K562 (cell line): ENCODE measurements around the gene NGRN. TPM values are rescaled to one million over a fixed set of nuclear protein-coding genes. Genes with fewer than 3 reads are reported as not detected.
A peak's percentile ranks its signal among the peaks of the same experiment; 100 is the strongest.

ENCODE experiments used
- BRD4 ChIP-seq: fragments of 200-600 bp; sonication (generic); IDR thresholded peaks from 2 replicates; pipeline ENCODE4 v1.6.1; 2017; ENCODE audit warnings: inconsistent platforms
- CBFA2T2 ChIP-seq: fragments of 450-650 bp; conservative IDR thresholded peaks from 2 replicates; pipeline ENCODE4 v1.6.1; 2017; ENCODE audit warnings: mild to moderate bottlenecking
- HNRNPUL1 ChIP-seq: fragments of 200-400 bp; formaldehyde crosslinking; IDR thresholded peaks from 2 replicates; pipeline ENCODE4 v1.6.1; 2017; ENCODE audit warnings: low read length
- L3MBTL2 ChIP-seq: fragments of 450-650 bp; IDR thresholded peaks from 2 replicates; pipeline ENCODE4 v1.6.1; 2016; ENCODE audit warnings: mild to moderate bottlenecking, moderate library complexity
- MITF ChIP-seq: IDR thresholded peaks from 2 replicates; pipeline ENCODE4 v1.6.1; 2014; ENCODE audit warnings: antibody characterized with exemption
- MXD1 ChIP-seq: fragments of 250-450 bp; sonication (Bioruptor Pico); IDR thresholded peaks from 2 replicates; pipeline ENCODE4 v1.8.0; 2021; ENCODE audit warnings: borderline replicate concordance, mild to moderate bottlenecking, moderate library complexity; ENCODE audit not compliant: poor library complexity, severe bottlenecking
- NEUROD1 ChIP-seq: fragments of 150-350 bp; IDR thresholded peaks from 2 replicates; pipeline ENCODE4 v1.6.1; 2014; ENCODE audit warnings: borderline replicate concordance, low read length, low read depth; ENCODE audit not compliant: partially characterized antibody
- POLR3A ChIP-seq: IDR thresholded peaks from 2 replicates; pipeline ENCODE4 v1.6.1; 2011; ENCODE audit warnings: borderline replicate concordance, mild to moderate bottlenecking, moderate library complexity; ENCODE audit not compliant: insufficient read length, insufficient read depth; ENCODE audit errors: extremely low read depth
- RBFOX2 ChIP-seq: fragments of 200-400 bp; formaldehyde crosslinking; IDR thresholded peaks from 2 replicates; pipeline ENCODE4 v1.6.1; 2017; ENCODE audit warnings: low read depth, mild to moderate bottlenecking, low read length, moderate library complexity
- SIX5 ChIP-seq, 2 experiments: IDR thresholded peaks; 2 replicates each; pipeline ENCODE4 v1.6.1; 2011; ENCODE audit warnings: low read length in 2 of 2, borderline replicate concordance in 1 of 2, low read depth in 1 of 2, mild to moderate bottlenecking in 1 of 2, moderate library complexity in 1 of 2; ENCODE audit not compliant: insufficient read depth in 1 of 2
- SMARCA4 ChIP-seq: fragments of 450-650 bp; IDR thresholded peaks from 2 replicates; pipeline ENCODE4 v1.6.1; 2016
- SP1 ChIP-seq: sonication (generic); formaldehyde crosslinking; IDR thresholded peaks from 2 replicates; pipeline ENCODE4 v1.8.1; 2022; ENCODE audit warnings: mild to moderate bottlenecking, missing genetic modification reagents
- SRF ChIP-seq, 2 experiments: fragments of 250-450, 450-650 bp in 1 of 2; sonication (Bioruptor Pico) in 1 of 2; sonication (generic) in 1 of 2; formaldehyde crosslinking; IDR thresholded peaks; 2 replicates each; pipeline versions ENCODE4 v1.5.0 to v1.5.1; 2020 to 2022; ENCODE audit warnings: mild to moderate bottlenecking in 1 of 2, missing genetic modification reagents in 1 of 2
- ZNF280A ChIP-seq: fragments of 450-650 bp; IDR thresholded peaks from 2 replicates; pipeline ENCODE4 v1.6.1; 2018; ENCODE audit warnings: mild to moderate bottlenecking, low read depth; ENCODE audit not compliant: partially characterized antibody
- ZNF696 ChIP-seq: fragments of 250-450 bp; sonication (Bioruptor Pico); conservative IDR thresholded peaks from 2 replicates; pipeline ENCODE4 v1.4.0; 2020; ENCODE audit warnings: mild to moderate bottlenecking, moderate library complexity
- polyA plus RNA-seq, 8 experiments: library from polyadenylated mRNA; depleted of rRNA in 4 of 8; stranded (reverse) in 5 of 8; unstranded in 3 of 8; fragments of >200 nt; fragmentation: Nextera tagmentation in 2 of 8; fragmentation: Illumina TruSeq in 1 of 8; extraction: Ambion mirVana in 2 of 8; extraction: Trizol in 1 of 8; gene quantifications; 2 replicates each; pipeline versions ENCODE4 v1.2.1 to v1.2.3, GENCODE V29; 2011 to 2014; ENCODE audit warnings: inconsistent platforms in 1 of 8, missing spikeins in 1 of 8
- total RNA-seq, 7 experiments: library from RNA; depleted of rRNA in 6 of 7; stranded (reverse); fragments of >200 nt in 6 of 7; fragmentation: Illumina TruSeq in 2 of 7; extraction: Trizol in 2 of 7; gene quantifications; 2 replicates each; pipeline versions ENCODE4 v1.2.1 to v1.2.3, GENCODE V29; 2011 to 2021; ENCODE audit warnings: low replicate concordance in 1 of 7
- TF ChIP-seq, protein P1 (sequence below): fragments of 450-650 bp; IDR thresholded peaks from 2 replicates; pipeline ENCODE4 v1.6.1; 2016
- TF ChIP-seq, protein P2 (sequence below): fragments of 250-450 bp; sonication (Bioruptor Pico); IDR thresholded peaks from 2 replicates; pipeline ENCODE4 v1.5.0; 2021
- TF ChIP-seq, protein P3 (sequence below): fragments of 450-650 bp; IDR thresholded peaks from 2 replicates; pipeline ENCODE4 v1.7.0; 2016; ENCODE audit warnings: borderline replicate concordance
- TF ChIP-seq, protein P4 (sequence below): fragments of 450-650 bp; IDR thresholded peaks from 2 replicates; pipeline ENCODE4 v1.6.1; 2016; ENCODE audit warnings: missing biosample characterization, missing genetic modification characterization

The NGRN gene
- total and polyA plus RNA-seq, 9 of the 15 experiments (the other 6 are each of a cell fraction or from before 2014, with no cell fraction given): 14.0 to 73.4 (median 60.0) TPM

GRCh38 chr15:90239371-90239770 lies 26.1 kb upstream of the NGRN start (continued):
- TF ChIP-seq MITF: no peak
- no peak for TF ChIP-seq ZNF280A
- no peak for TF ChIP-seq MXD1
- TF ChIP-seq SIX5 (IDR thresholded peaks at IDR 0.05; ENCODE audit: borderline replicate concordance in 1 of 2, insufficient read depth in 1 of 2, low read depth in 1 of 2, low read length in 2 of 2): no peak
- no peak for TF ChIP-seq ZNF696 (CRISPR knock-in tag)
- 0 out of 2 replicates have a peak, but pooled peaks have one; percentile 12 for TF ChIP-seq L3MBTL2
- TF ChIP-seq POLR3A: no peak
- TF ChIP-seq RBFOX2: no peak
- peak; percentile 63; the same call in 1 of the 2 replicates for TF ChIP-seq SP1 (CRISPR knock-in tag)
- TF ChIP-seq SRF (CRISPR knock-in tag; IDR thresholded peaks at IDR 0.05): no peak
- TF ChIP-seq NEUROD1: no peak
- TF ChIP-seq, protein P1, sequence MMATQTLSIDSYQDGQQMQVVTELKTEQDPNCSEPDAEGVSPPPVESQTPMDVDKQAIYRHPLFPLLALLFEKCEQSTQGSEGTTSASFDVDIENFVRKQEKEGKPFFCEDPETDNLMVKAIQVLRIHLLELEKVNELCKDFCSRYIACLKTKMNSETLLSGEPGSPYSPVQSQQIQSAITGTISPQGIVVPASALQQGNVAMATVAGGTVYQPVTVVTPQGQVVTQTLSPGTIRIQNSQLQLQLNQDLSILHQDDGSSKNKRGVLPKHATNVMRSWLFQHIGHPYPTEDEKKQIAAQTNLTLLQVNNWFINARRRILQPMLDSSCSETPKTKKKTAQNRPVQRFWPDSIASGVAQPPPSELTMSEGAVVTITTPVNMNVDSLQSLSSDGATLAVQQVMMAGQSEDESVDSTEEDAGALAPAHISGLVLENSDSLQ: 0 out of 2 replicates have a peak, but pooled peaks have one; percentile 17
- TF ChIP-seq, protein P2, sequence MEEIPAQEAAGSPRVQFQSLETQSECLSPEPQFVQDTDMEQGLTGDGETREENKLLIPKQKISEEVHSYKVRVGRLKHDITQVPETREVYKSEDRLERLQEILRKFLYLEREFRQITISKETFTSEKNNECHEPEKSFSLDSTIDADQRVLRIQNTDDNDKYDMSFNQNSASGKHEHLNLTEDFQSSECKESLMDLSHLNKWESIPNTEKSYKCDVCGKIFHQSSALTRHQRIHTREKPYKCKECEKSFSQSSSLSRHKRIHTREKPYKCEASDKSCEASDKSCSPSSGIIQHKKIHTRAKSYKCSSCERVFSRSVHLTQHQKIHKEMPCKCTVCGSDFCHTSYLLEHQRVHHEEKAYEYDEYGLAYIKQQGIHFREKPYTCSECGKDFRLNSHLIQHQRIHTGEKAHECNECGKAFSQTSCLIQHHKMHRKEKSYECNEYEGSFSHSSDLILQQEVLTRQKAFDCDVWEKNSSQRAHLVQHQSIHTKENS (CRISPR knock-in tag): no peak
- TF ChIP-seq, protein P3, sequence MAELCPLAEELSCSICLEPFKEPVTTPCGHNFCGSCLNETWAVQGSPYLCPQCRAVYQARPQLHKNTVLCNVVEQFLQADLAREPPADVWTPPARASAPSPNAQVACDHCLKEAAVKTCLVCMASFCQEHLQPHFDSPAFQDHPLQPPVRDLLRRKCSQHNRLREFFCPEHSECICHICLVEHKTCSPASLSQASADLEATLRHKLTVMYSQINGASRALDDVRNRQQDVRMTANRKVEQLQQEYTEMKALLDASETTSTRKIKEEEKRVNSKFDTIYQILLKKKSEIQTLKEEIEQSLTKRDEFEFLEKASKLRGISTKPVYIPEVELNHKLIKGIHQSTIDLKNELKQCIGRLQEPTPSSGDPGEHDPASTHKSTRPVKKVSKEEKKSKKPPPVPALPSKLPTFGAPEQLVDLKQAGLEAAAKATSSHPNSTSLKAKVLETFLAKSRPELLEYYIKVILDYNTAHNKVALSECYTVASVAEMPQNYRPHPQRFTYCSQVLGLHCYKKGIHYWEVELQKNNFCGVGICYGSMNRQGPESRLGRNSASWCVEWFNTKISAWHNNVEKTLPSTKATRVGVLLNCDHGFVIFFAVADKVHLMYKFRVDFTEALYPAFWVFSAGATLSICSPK: no peak
- TF ChIP-seq, protein P4, sequence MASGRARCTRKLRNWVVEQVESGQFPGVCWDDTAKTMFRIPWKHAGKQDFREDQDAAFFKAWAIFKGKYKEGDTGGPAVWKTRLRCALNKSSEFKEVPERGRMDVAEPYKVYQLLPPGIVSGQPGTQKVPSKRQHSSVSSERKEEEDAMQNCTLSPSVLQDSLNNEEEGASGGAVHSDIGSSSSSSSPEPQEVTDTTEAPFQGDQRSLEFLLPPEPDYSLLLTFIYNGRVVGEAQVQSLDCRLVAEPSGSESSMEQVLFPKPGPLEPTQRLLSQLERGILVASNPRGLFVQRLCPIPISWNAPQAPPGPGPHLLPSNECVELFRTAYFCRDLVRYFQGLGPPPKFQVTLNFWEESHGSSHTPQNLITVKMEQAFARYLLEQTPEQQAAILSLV (tag): no peak
- TF ChIP-seq HNRNPUL1: no peak
- no peak for TF ChIP-seq BRD4
- TF ChIP-seq CBFA2T2: no peak
- TF ChIP-seq SMARCA4: 0 out of 2 replicates have a peak, but pooled peaks have one; percentile 15
